GM19467 (cell line): ENCODE data around the gene ADGRG1.

Source experiments
- ATAC-seq: cut with Tn5 transposase; IDR thresholded peaks from one replicate; pipeline ENCODE4 v1.9.1; 2021; ENCODE audit warnings: mild to moderate bottlenecking, moderate library complexity; ENCODE audit not compliant: unreplicated experiment

ADGRG1 gene

GRCh38 chr16:57604177-57604576 lies 24.3 kb upstream of the ADGRG1 start:
- ATAC-seq, result no peak

- no peak for ATAC-seq
These were observed 22.1 kb upstream of the ADGRG1 start for GRCh38 chr16:57606147-57606846.

- ATAC-seq, result no peak
These were observed 21.5 kb upstream of the ADGRG1 start for GRCh38 chr16:57606847-57607501.

- ATAC-seq, result no peak
These were observed 20.6 kb upstream of the ADGRG1 start for GRCh38 chr16:57607676-57608461.

- ATAC-seq, result no peak
These were observed 19.8 kb upstream of the ADGRG1 start for GRCh38 chr16:57608462-57609113.

- peak; percentile 95 for ATAC-seq
These were observed 18.7 kb upstream of the ADGRG1 start for GRCh38 chr16:57609541-57610401.

- no peak for ATAC-seq
These were observed 17.8 kb upstream of the ADGRG1 start for GRCh38 chr16:57610611-57611010.

GRCh38 chr16:57611181-57611580 lies 17.2 kb upstream of the ADGRG1 start:
- no peak for ATAC-seq

GRCh38 chr16:57611706-57612105 lies 16.7 kb upstream of the ADGRG1 start:
- no peak for ATAC-seq

- ATAC-seq, result no peak
These were observed 15.9 kb upstream of the ADGRG1 start for GRCh38 chr16:57612494-57612893.

GRCh38 chr16:57613514-57613913 lies 14.9 kb upstream of the ADGRG1 start:
- no peak for ATAC-seq

- ATAC-seq, result no peak
These were observed 13.9 kb upstream of the ADGRG1 start for GRCh38 chr16:57614536-57614935.

GRCh38 chr16:57614944-57615343 lies 13.5 kb upstream of the ADGRG1 start:
- ATAC-seq, result no peak

- no peak for ATAC-seq
These were observed 12.6 kb upstream of the ADGRG1 start for GRCh38 chr16:57615813-57616212.

- no peak for ATAC-seq
These were observed 12.2 kb upstream of the ADGRG1 start for GRCh38 chr16:57616241-57616640.

GRCh38 chr16:57616876-57617275 lies 11.6 kb upstream of the ADGRG1 start:
- no peak for ATAC-seq

GRCh38 chr16:57617604-57618111 lies 10.8 kb upstream of the ADGRG1 start:
- no peak for ATAC-seq

- no peak for ATAC-seq
These were observed 9.9 kb upstream of the ADGRG1 start for GRCh38 chr16:57618296-57619132.

GRCh38 chr16:57619133-57619605 lies 9.3 kb upstream of the ADGRG1 start:
- no peak for ATAC-seq
